Panc1 (cell line): ENCODE measurements around the gene CORO2A. TPM values are rescaled to one million over a fixed set of nuclear protein-coding genes. Genes with fewer than 3 reads are reported as not detected.

ENCODE experiments used
- ATAC-seq: fragments of 200-7000 bp; cut with Tn5 transposase; 2 replicates; pipeline ENCODE4 v1.9.1; 2020; ENCODE audit warnings: mild to moderate bottlenecking, moderate library complexity
- BruUV-seq: library from RNA; stranded (reverse); fragments of 400-500 nt; replicated peaks from 2 replicates; lab custom pipeline; 2021; lab: Mats Ljungman, UMichigan
- CTCF ChIA-PET: fragments of 300-600 bp; sonication (Branson Sonifier 250); formaldehyde crosslinking; loops from one replicate; lab custom pipeline; 2022; ENCODE audit warnings: antibody characterized with exemption; lab: Charles Lee
- POLR2A ChIA-PET: fragments of 300-600 bp; sonication (Branson Sonifier 250); formaldehyde crosslinking; loops from one replicate; lab custom pipeline; 2022; ENCODE audit warnings: antibody characterized with exemption; lab: Charles Lee
- DNase-seq: peaks from one replicate; pipeline ENCODE4 v3.0.0-alpha.2; 2010; ENCODE audit warnings: low read depth, low spot score
- H3K27ac ChIP-seq: 2 replicates; pipeline ENCODE4 v1.5.1; 2011; ENCODE audit warnings: mild to moderate bottlenecking, low read length, inconsistent platforms
- H3K27me3 ChIP-seq: fragments of 200-500 bp; sonication (Bioruptor generic); 2 replicates; pipeline ENCODE4 v1.6.0; 2014; ENCODE audit warnings: low read length, inconsistent platforms; ENCODE audit not compliant: control insufficient read depth, insufficient read depth
- H3K36me3 ChIP-seq: fragments of 200-500 bp; sonication (Bioruptor generic); 2 replicates; pipeline ENCODE4 v1.5.1; 2014; ENCODE audit warnings: inconsistent platforms, mild to moderate bottlenecking, low read length, moderate library complexity; ENCODE audit not compliant: control insufficient read depth, insufficient read depth
- H3K4me1 ChIP-seq: 2 replicates; pipeline ENCODE4 v1.5.1; 2011; ENCODE audit warnings: inconsistent platforms, mild to moderate bottlenecking, low read length, moderate library complexity; ENCODE audit not compliant: control insufficient read depth, insufficient read depth
- H3K4me3 ChIP-seq, 2 experiments: 2 replicates each; pipeline ENCODE4 v1.5.1; 2011 to 2012; ENCODE audit warnings: low read depth in 2 of 2, low read length in 2 of 2, mild to moderate bottlenecking in 2 of 2, inconsistent platforms in 1 of 2, moderate library complexity in 1 of 2
- H3K9me3 ChIP-seq: fragments of 200-500 bp; sonication (Bioruptor generic); 2 replicates; pipeline ENCODE4 v1.5.1; 2014; ENCODE audit warnings: low read depth, mild to moderate bottlenecking, inconsistent platforms, low read length, moderate library complexity; ENCODE audit not compliant: control insufficient read depth, insufficient read depth
- CTCF ChIP-seq: fragments of 450-650 bp; IDR thresholded peaks from 2 replicates; pipeline ENCODE4 v1.5.1; 2017; ENCODE audit warnings: mild to moderate bottlenecking
- POLR2AphosphoS5 ChIP-seq: IDR thresholded peaks from 2 replicates; pipeline ENCODE4 v1.6.1; 2012; ENCODE audit warnings: mild to moderate bottlenecking, low read depth, low read length, moderate library complexity
- SIN3A ChIP-seq: IDR thresholded peaks from 2 replicates; pipeline ENCODE4 v1.6.1; 2012; ENCODE audit warnings: low read depth, mild to moderate bottlenecking, low read length, moderate library complexity, borderline replicate concordance; ENCODE audit not compliant: insufficient read depth
- TCF7L2 ChIP-seq: IDR thresholded peaks from 2 replicates; pipeline ENCODE4 v1.6.1; 2011; ENCODE audit warnings: mild to moderate bottlenecking, low read depth, low read length, inconsistent platforms
- in situ Hi-C: cut with HindIII; loops from 2 replicates; pipeline ENCODE4 v1.10.0; 2016; ENCODE audit warnings: low sequenced_read_pairs, low pct_unique_long_range_greater_than_20kb
- intact Hi-C: fragments of 100-400 bp; cut with micrococcal nuclease; formaldehyde crosslinking; loops from one replicate; pipeline ENCODE4 v1.10.0; 2022; ENCODE audit not compliant: unreplicated experiment
- total RNA-seq: library from RNA; stranded (reverse); gene quantifications from one replicate; pipeline ENCODE4 v1.2.1, GENCODE V29; 2021; ENCODE audit not compliant: unreplicated experiment
- TF ChIP-seq, protein P1 (sequence below), 2 experiments: IDR thresholded peaks; 2 replicates each; pipeline ENCODE4 v1.6.1; 2011 to 2012; ENCODE audit warnings: low read depth in 2 of 2, control low read depth in 1 of 2, low read length in 1 of 2, mild to moderate bottlenecking in 1 of 2, moderate library complexity in 1 of 2; ENCODE audit not compliant: insufficient read depth in 1 of 2

Gene CORO2A
- total RNA-seq, 1 experiment from 2014 or later, result 2.0 TPM

DNA sequence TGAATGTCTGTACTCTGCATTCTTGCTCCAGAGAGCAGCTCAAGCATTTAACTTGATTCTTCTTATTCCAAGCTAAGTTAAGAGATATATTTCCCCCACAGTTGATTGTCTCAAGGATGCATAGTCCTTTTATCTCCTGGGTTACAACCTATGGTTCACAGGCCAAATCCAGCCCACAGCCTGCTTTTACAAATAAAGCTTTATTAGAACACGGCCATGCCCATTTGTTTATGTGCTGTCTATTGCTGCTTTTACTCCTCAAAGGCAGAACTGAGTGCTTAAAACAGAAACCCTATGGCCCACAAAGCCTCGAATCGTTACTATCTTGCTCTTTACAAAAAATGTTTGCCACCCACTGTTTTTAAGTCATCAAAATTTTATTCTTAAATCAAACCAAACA lies 37.2 kb upstream of the CORO2A start:
- BruUV-seq, result no TSS peak
- Histone ChIP-seq H3K4me3 (no peak overlapping the region), H3K27ac (no peak overlapping the region), H3K27me3 (no peaks in the 10 kb centered on the region), H3K36me3 (no peaks in the 10 kb centered on the region), H3K9me3 (no peaks in the 10 kb centered on the region), H3K4me1 (peaks cover 4% of the 10 kb centered on the region)
- POLR2A ChIA-PET, result no interaction called here
- DNase-seq (no peak), ATAC-seq (no peak)
- no peak for TF ChIP-seq SIN3A
- no peak for TF ChIP-seq POLR2AphosphoS5
- no peak for TF ChIP-seq TCF7L2
- no peak for TF ChIP-seq CTCF
- TF ChIP-seq, protein P1, sequence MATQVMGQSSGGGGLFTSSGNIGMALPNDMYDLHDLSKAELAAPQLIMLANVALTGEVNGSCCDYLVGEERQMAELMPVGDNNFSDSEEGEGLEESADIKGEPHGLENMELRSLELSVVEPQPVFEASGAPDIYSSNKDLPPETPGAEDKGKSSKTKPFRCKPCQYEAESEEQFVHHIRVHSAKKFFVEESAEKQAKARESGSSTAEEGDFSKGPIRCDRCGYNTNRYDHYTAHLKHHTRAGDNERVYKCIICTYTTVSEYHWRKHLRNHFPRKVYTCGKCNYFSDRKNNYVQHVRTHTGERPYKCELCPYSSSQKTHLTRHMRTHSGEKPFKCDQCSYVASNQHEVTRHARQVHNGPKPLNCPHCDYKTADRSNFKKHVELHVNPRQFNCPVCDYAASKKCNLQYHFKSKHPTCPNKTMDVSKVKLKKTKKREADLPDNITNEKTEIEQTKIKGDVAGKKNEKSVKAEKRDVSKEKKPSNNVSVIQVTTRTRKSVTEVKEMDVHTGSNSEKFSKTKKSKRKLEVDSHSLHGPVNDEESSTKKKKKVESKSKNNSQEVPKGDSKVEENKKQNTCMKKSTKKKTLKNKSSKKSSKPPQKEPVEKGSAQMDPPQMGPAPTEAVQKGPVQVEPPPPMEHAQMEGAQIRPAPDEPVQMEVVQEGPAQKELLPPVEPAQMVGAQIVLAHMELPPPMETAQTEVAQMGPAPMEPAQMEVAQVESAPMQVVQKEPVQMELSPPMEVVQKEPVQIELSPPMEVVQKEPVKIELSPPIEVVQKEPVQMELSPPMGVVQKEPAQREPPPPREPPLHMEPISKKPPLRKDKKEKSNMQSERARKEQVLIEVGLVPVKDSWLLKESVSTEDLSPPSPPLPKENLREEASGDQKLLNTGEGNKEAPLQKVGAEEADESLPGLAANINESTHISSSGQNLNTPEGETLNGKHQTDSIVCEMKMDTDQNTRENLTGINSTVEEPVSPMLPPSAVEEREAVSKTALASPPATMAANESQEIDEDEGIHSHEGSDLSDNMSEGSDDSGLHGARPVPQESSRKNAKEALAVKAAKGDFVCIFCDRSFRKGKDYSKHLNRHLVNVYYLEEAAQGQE (IDR thresholded peaks at IDR 0.05; ENCODE audit: insufficient read depth in 1 of 2, low read depth in 2 of 2, low read length in 1 of 2), result no peak
- intact Hi-C loops (no loop called here), in situ Hi-C loops (no loop called here)
- CTCF ChIA-PET, result no interaction called here

GRCh38 chr9:98229090-98229395 lies 36.6 kb upstream of the CORO2A start:
- Histone ChIP-seq H3K4me3 (no peak overlapping the region), H3K27me3 (no peaks in the 10 kb centered on the region), H3K9me3 (no peaks in the 10 kb centered on the region), H3K27ac (no peak overlapping the region), H3K4me1 (peaks cover 4% of the 10 kb centered on the region), H3K36me3 (no peaks in the 10 kb centered on the region)
- DNase-seq (no peak), ATAC-seq (no peak)
- TF ChIP-seq POLR2AphosphoS5, result no peak
- no peak for TF ChIP-seq TCF7L2
- TF ChIP-seq, protein P1 (IDR thresholded peaks at IDR 0.05; ENCODE audit: insufficient read depth in 1 of 2, low read depth in 2 of 2, low read length in 1 of 2), result no peak
- no TSS peak for BruUV-seq
- POLR2A ChIA-PET, result no interaction called here
- intact Hi-C loops (no loop called here), in situ Hi-C loops (no loop called here)
- CTCF ChIA-PET, result no interaction called here
